Left lung (tissue), 10 donors: ENCODE measurements around the gene MTUS2. TPM values are rescaled to one million over a fixed set of nuclear protein-coding genes. Genes with fewer than 3 reads are reported as not detected.

Source experiments
- ATAC-seq: fragments of 200-7000 bp; cut with Tn5 transposase; one replicate; pipeline ENCODE4 v1.9.1; 2020; ENCODE audit warnings: moderate library complexity
- DNase-seq, 4 donors: peaks; one replicate each; pipeline ENCODE4 v3.0.0-alpha.2; 2013 to 2020
- H3K27ac ChIP-seq, 2 donors: fragments of 200-600 bp; sonication (generic) in 1 of 2; one replicate each; pipeline versions ENCODE4 v1.5.0 to v1.8.0; 2020 to 2021
- H3K27me3 ChIP-seq, 2 donors: fragments of 200-600 bp; sonication (generic) in 1 of 2; one replicate each; pipeline versions ENCODE4 v1.5.0 to v1.8.0; 2020 to 2021
- H3K36me3 ChIP-seq, 2 donors: fragments of 200-600 bp; sonication (generic) in 1 of 2; one replicate each; pipeline versions ENCODE4 v1.5.0 to v1.8.0; 2020 to 2021
- H3K4me1 ChIP-seq, 2 donors: fragments of 200-600 bp; one replicate each; pipeline ENCODE4 v1.8.0; 2021
- H3K4me3 ChIP-seq, 2 donors: fragments of 200-600 bp; sonication (generic) in 1 of 2; one replicate each; pipeline versions ENCODE4 v1.5.0 to v1.8.0; 2020 to 2021; ENCODE audit warnings: mild to moderate bottlenecking in 1 of 2
- H3K9me3 ChIP-seq, 2 donors: fragments of 200-600 bp; sonication (generic) in 1 of 2; one replicate each; pipeline versions ENCODE4 v1.5.0 to v1.8.0; 2020 to 2021
- CTCF ChIP-seq, 2 donors: fragments of 200-600 bp; sonication (generic) in 1 of 2; IDR thresholded peaks; one replicate each; pipeline versions ENCODE4 v1.5.0 to v1.8.0; 2021; ENCODE audit warnings: antibody characterized with exemption in 2 of 2
- intact Hi-C, 2 donors: fragments of 100-400 bp; cut with DNase I; formaldehyde crosslinking; loops; one replicate each; pipeline versions ENCODE4 v1.11.2 to v1.14.2; 2022
- polyA plus RNA-seq, 6 donors: library from polyadenylated mRNA; unstranded; fragments of 120-200 nt; gene quantifications; one replicate each; pipeline ENCODE4 v1.2.1, GENCODE V29; 2013; ENCODE audit not compliant: insufficient read length in 6 of 6
- total RNA-seq, 2 donors: library from RNA; stranded (reverse); fragmentation: NEBNext Ultra II Directional; extraction: Animal tissue kit (Norgen Biotek cat#: 25700); gene quantifications; one replicate each; pipeline ENCODE4 v1.2.1, GENCODE V29; 2021
- donor health status: DM: no; HTN: yes; CAD: no.
- donor health status: DM: no; HTN: no; CAD: no.

Gene MTUS2
- total and polyA plus RNA-seq, 8 donors: 0.21 to 0.92 (median 0.50) TPM

GRCh38 chr13:29039212-29039611 lies 219.1 kb downstream of the MTUS2 start:
- no peak overlapping the region for H3K27ac ChIP-seq
- no peaks in the 10 kb centered on the region for H3K36me3 ChIP-seq
- no peak for TF ChIP-seq CTCF (IDR thresholded peaks at IDR 0.05)
- DNase-seq (no peak), ATAC-seq (no peak)
- H3K27me3 ChIP-seq: no peaks in the 10 kb centered on the region
- no peak overlapping the region for H3K4me3 ChIP-seq
- H3K9me3 ChIP-seq: peaks cover 0 to 6% of the 10 kb centered on the region in 2 donors
- no peaks in the 10 kb centered on the region for H3K4me1 ChIP-seq
- intact Hi-C loops: no loop called here

- intact Hi-C loops: no loop called here
- Histone ChIP-seq H3K27me3 (no peaks in the 10 kb centered on the region), H3K36me3 (no peaks in the 10 kb centered on the region), H3K4me3 (no peak overlapping the region), H3K9me3 (peaks cover 0 to 20% of the 10 kb centered on the region in 2 donors), H3K27ac (no peak overlapping the region), H3K4me1 (no peaks in the 10 kb centered on the region)
- no peak for ATAC-seq
- TF ChIP-seq CTCF (IDR thresholded peaks at IDR 0.05): no peak
- no peak for DNase-seq
These were observed 226.4 kb downstream of the MTUS2 start for GRCh38 chr13:29046588-29046987.

GRCh38 chr13:29049524-29049923 lies 229.4 kb downstream of the MTUS2 start:
- no peak overlapping the region for H3K4me3 ChIP-seq
- H3K27ac ChIP-seq: no peak overlapping the region
- no peak for DNase-seq
- H3K27me3 ChIP-seq: no peaks in the 10 kb centered on the region
- no peak for ATAC-seq
- H3K4me1 ChIP-seq: no peaks in the 10 kb centered on the region
- intact Hi-C loops: no loop called here
- peaks cover 0 to 14% of the 10 kb centered on the region in 2 donors for H3K9me3 ChIP-seq
- no peak for TF ChIP-seq CTCF (IDR thresholded peaks at IDR 0.05)
- H3K36me3 ChIP-seq: no peaks in the 10 kb centered on the region

GRCh38 chr13:29050719-29051118 lies 230.6 kb downstream of the MTUS2 start:
- intact Hi-C loops: no loop called here
- Histone ChIP-seq H3K9me3 (peaks cover 0 to 7% of the 10 kb centered on the region in 2 donors), H3K27ac (no peak overlapping the region), H3K4me1 (no peaks in the 10 kb centered on the region), H3K4me3 (no peak overlapping the region), H3K36me3 (no peaks in the 10 kb centered on the region), H3K27me3 (no peaks in the 10 kb centered on the region)
- ATAC-seq (no peak), DNase-seq (no peak)
- TF ChIP-seq CTCF (IDR thresholded peaks at IDR 0.05): no peak

GRCh38 chr13:29059800-29060199 lies 239.7 kb downstream of the MTUS2 start:
- peaks cover 0 to 31% of the 10 kb centered on the region in 2 donors for H3K9me3 ChIP-seq
- DNase-seq (no peak), ATAC-seq (no peak)

More at GRCh38 chr13:29059800-29060199, 239.7 kb downstream of the MTUS2 start:
- H3K27me3 ChIP-seq: no peaks in the 10 kb centered on the region
- TF ChIP-seq CTCF (IDR thresholded peaks at IDR 0.05): no peak
- H3K36me3 ChIP-seq: no peaks in the 10 kb centered on the region
- intact Hi-C loops: no loop called here
- H3K4me3 ChIP-seq: no peak overlapping the region
- H3K4me1 ChIP-seq: no peaks in the 10 kb centered on the region
- no peak overlapping the region for H3K27ac ChIP-seq
